Measurements from ENCODE around the gene SLC19A2.

Gene SLC19A2

DNA sequence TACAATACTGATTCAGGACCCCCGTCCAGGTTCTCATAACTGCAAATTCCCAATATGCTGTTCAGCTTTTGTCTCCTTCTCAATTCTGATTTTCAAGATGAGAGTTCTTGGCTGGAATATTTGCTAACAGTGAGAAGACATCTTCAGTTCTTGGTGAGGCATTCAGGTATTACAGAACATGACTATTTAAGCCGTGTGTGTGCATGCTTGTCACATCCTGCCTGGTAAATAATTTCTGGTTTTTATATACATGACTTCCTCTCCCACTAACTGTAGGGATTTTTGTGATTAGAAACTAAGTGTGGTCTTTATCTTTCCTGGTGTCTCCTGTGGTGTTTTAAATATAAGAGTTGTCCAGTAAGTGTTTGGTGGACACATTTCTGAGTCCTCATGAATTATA lies 10.2 kb upstream of the SLC19A2 start:
- no peak for TF ChIP-seq CEBPB (IDR thresholded peaks at IDR 0.05)
- TF ChIP-seq, protein P1, sequence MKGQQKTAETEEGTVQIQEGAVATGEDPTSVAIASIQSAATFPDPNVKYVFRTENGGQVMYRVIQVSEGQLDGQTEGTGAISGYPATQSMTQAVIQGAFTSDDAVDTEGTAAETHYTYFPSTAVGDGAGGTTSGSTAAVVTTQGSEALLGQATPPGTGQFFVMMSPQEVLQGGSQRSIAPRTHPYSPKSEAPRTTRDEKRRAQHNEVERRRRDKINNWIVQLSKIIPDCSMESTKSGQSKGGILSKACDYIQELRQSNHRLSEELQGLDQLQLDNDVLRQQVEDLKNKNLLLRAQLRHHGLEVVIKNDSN (IDR thresholded peaks at IDR 0.05): no peak
- TF ChIP-seq, protein P2, sequence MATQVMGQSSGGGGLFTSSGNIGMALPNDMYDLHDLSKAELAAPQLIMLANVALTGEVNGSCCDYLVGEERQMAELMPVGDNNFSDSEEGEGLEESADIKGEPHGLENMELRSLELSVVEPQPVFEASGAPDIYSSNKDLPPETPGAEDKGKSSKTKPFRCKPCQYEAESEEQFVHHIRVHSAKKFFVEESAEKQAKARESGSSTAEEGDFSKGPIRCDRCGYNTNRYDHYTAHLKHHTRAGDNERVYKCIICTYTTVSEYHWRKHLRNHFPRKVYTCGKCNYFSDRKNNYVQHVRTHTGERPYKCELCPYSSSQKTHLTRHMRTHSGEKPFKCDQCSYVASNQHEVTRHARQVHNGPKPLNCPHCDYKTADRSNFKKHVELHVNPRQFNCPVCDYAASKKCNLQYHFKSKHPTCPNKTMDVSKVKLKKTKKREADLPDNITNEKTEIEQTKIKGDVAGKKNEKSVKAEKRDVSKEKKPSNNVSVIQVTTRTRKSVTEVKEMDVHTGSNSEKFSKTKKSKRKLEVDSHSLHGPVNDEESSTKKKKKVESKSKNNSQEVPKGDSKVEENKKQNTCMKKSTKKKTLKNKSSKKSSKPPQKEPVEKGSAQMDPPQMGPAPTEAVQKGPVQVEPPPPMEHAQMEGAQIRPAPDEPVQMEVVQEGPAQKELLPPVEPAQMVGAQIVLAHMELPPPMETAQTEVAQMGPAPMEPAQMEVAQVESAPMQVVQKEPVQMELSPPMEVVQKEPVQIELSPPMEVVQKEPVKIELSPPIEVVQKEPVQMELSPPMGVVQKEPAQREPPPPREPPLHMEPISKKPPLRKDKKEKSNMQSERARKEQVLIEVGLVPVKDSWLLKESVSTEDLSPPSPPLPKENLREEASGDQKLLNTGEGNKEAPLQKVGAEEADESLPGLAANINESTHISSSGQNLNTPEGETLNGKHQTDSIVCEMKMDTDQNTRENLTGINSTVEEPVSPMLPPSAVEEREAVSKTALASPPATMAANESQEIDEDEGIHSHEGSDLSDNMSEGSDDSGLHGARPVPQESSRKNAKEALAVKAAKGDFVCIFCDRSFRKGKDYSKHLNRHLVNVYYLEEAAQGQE (IDR thresholded peaks at IDR 0.05; ENCODE audit: low read depth): no peak
- TF ChIP-seq NFIC (IDR thresholded peaks at IDR 0.05): no peak
- TF ChIP-seq EGR1 (IDR thresholded peaks at IDR 0.05): no peak
- TF ChIP-seq CREB1 (IDR thresholded peaks at IDR 0.05; ENCODE audit: low read depth): no peak

DNA sequence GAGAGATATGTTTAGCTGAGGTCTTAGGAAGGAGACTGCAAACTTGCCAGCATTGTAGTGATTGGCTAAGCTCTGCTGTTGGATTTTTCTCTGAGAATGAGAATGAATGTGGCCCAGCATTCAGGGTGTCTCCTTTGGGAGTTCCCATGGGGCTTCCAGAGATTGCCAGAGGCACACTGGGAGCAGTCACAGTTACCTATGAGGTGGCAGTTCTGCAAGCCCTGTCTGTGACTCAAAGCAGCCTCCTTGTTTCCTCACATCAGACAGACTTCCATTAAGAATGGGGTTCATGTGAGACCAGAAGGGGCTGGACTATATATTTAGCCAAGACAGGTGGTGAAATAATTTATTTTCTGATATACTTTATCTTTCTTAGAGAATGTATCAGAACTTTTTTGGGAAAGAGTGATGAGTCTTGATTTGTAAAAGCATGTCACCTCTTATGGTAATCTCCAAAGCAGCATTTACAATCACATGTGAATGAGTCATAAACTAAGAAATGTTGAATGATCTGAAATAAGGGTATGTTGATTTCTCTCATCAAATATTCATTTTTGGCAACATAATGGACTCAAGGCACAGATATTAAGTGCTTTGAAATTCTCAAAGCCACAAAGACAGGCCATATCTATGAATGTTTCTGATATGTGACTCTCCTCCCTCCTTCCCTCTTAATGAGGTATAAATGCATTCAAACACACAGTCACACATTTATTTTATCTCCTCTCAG lies 9.5 kb upstream of the SLC19A2 start:
- TF ChIP-seq CEBPB (IDR thresholded peaks at IDR 0.05) (no peak), EGR1 (IDR thresholded peaks at IDR 0.05) (no peak), TEAD4 (IDR thresholded peaks at IDR 0.05) (no peak), YY1 (IDR thresholded peaks at IDR 0.05; ENCODE audit: low read depth) (no peak), NFIC (IDR thresholded peaks at IDR 0.05) (no peak), TCF12 (IDR thresholded peaks at IDR 0.05; ENCODE audit: low read depth) (no peak), RAD21 (IDR thresholded peaks at IDR 0.05; ENCODE audit: low read depth) (no peak), FOXM1 (IDR thresholded peaks at IDR 0.05; ENCODE audit: borderline replicate concordance, low read depth) (no peak), EP300 (IDR thresholded peaks at IDR 0.05; ENCODE audit: borderline replicate concordance) (no peak), TAF1 (IDR thresholded peaks at IDR 0.05; ENCODE audit: low read depth) (no peak), CREB1 (IDR thresholded peaks at IDR 0.05; ENCODE audit: low read depth) (no peak)
- TF ChIP-seq, protein P3, sequence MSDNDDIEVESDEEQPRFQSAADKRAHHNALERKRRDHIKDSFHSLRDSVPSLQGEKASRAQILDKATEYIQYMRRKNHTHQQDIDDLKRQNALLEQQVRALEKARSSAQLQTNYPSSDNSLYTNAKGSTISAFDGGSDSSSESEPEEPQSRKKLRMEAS (IDR thresholded peaks at IDR 0.05): no peak
- TF ChIP-seq, protein P1 (IDR thresholded peaks at IDR 0.05): no peak
- TF ChIP-seq, protein P2 (IDR thresholded peaks at IDR 0.05; ENCODE audit: low read depth): no peak

DNA sequence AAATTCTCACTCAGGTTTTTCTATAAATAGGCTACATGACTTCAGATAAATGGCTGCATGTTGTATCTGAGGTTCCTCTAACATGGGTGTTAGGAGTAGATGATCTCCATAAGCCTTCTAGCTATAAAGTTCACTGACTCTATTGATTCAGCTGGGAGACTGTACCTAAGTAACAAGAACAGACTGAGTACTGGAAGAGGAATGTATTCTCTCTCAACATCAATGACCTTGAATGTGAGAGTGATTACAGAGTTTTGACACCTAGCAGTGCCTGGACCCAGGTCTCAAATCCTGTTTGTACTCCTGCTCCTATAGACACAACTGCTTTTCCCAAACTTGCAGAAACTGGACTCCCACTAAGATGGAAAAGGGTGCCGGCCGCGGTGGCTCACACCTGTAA lies 8.6 kb upstream of the SLC19A2 start:
- TF ChIP-seq EP300 (IDR thresholded peaks at IDR 0.05; ENCODE audit: borderline replicate concordance) (no peak), EGR1 (IDR thresholded peaks at IDR 0.05) (no peak), ZBTB7A (IDR thresholded peaks at IDR 0.05; ENCODE audit: low read depth) (no peak), TAF1 (IDR thresholded peaks at IDR 0.05; ENCODE audit: low read depth) (no peak), TEAD4 (IDR thresholded peaks at IDR 0.05) (no peak), FOXM1 (IDR thresholded peaks at IDR 0.05; ENCODE audit: borderline replicate concordance, low read depth) (no peak), CREB1 (IDR thresholded peaks at IDR 0.05; ENCODE audit: low read depth) (no peak), YY1 (IDR thresholded peaks at IDR 0.05; ENCODE audit: low read depth) (no peak), TCF12 (IDR thresholded peaks at IDR 0.05; ENCODE audit: low read depth) (no peak), CEBPB (IDR thresholded peaks at IDR 0.05) (no peak), RAD21 (IDR thresholded peaks at IDR 0.05; ENCODE audit: low read depth) (no peak), NFIC (IDR thresholded peaks at IDR 0.05) (no peak)
- TF ChIP-seq, protein P2 (IDR thresholded peaks at IDR 0.05; ENCODE audit: low read depth): no peak
- TF ChIP-seq, protein P3 (IDR thresholded peaks at IDR 0.05): no peak
- TF ChIP-seq, protein P1 (IDR thresholded peaks at IDR 0.05): no peak

DNA sequence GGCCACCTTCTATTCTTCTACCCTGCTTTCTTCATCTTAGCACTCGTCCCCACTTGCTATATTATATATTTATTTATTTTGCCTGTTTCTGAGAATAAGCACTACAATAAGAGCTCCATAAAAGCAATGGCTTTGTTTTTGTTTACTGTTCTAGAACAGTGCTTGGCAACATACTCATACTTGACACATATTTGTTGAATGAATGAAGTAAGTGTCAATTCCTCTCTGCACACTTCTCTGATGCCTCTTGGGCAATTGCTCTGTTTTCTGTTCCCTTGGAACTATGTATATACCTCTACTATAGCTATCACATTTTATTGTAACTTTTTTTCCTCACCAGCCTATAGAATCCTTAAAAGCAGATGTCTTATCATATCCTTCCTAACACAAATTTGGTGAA lies 7.5 kb upstream of the SLC19A2 start:
- TF ChIP-seq YY1 (IDR thresholded peaks at IDR 0.05; ENCODE audit: low read depth): no peak
- no peak for TF ChIP-seq EGR1 (IDR thresholded peaks at IDR 0.05)
- no peak for TF ChIP-seq TAF1 (IDR thresholded peaks at IDR 0.05; ENCODE audit: low read depth)
- TF ChIP-seq TCF12 (IDR thresholded peaks at IDR 0.05; ENCODE audit: low read depth): no peak
- no peak for TF ChIP-seq EP300 (IDR thresholded peaks at IDR 0.05; ENCODE audit: borderline replicate concordance)
- TF ChIP-seq, protein P1 (IDR thresholded peaks at IDR 0.05): no peak
- TF ChIP-seq TEAD4 (IDR thresholded peaks at IDR 0.05): no peak
- TF ChIP-seq, protein P2 (IDR thresholded peaks at IDR 0.05; ENCODE audit: low read depth): no peak
- TF ChIP-seq FOXM1 (IDR thresholded peaks at IDR 0.05; ENCODE audit: borderline replicate concordance, low read depth): no peak
- no peak for TF ChIP-seq CREB1 (IDR thresholded peaks at IDR 0.05; ENCODE audit: low read depth)
- TF ChIP-seq, protein P3 (IDR thresholded peaks at IDR 0.05): no peak
- no peak for TF ChIP-seq NFIC (IDR thresholded peaks at IDR 0.05)
